Fibroblast of upper back skin (primary cell): ENCODE results near the gene JCAD.
"Not testable (repeated sequence)": the region's sequence is repeated elsewhere in the genome, so short reads cannot be mapped to it uniquely, and the experiment has no call there.

Experiments
- DNase-seq: peaks from one replicate; pipeline ENCODE4 v3.0.0-alpha.2; 2013

JCAD gene

GRCh38 chr10:30059209-30060107 lies at the start of gene JCAD:
Gene JCAD (minus strand): TSS chr10:30059586. CDS start chr10:30047812, 11,774 bp downstream.
- DNase-seq, result peak; percentile 39

- no peak for DNase-seq
Observed at GRCh38 chr10:30106987-30107386, 47.6 kb upstream of the JCAD start.

GRCh38 chr10:30103595-30104320 lies 44.4 kb upstream of the JCAD start:
- no peak for DNase-seq

GRCh38 chr10:30099706-30100105 lies 40.3 kb upstream of the JCAD start:
- not testable (repeated sequence) for DNase-seq

- DNase-seq, result no peak
Observed at GRCh38 chr10:30099101-30099500, 39.7 kb upstream of the JCAD start.

- peak; percentile 97 for DNase-seq
Observed at GRCh38 chr10:30098629-30099028, 39.2 kb upstream of the JCAD start.

- no peak for DNase-seq
Observed at GRCh38 chr10:30096564-30096963, 37.2 kb upstream of the JCAD start.

GRCh38 chr10:30095631-30096422 lies 36.4 kb upstream of the JCAD start:
- DNase-seq, result no peak

GRCh38 chr10:30094601-30095000 lies 35.2 kb upstream of the JCAD start:
- no peak for DNase-seq

- no peak for DNase-seq
Observed at GRCh38 chr10:30093303-30093950, 34.0 kb upstream of the JCAD start.

- peak; percentile 67 for DNase-seq
Observed at GRCh38 chr10:30092151-30092790, 32.9 kb upstream of the JCAD start.

- DNase-seq, result no peak
Observed at GRCh38 chr10:30091136-30091535, 31.8 kb upstream of the JCAD start.

- no peak for DNase-seq
Observed at GRCh38 chr10:30088178-30088577, 28.8 kb upstream of the JCAD start.

- no peak for DNase-seq
Observed at GRCh38 chr10:30083934-30084333, 24.5 kb upstream of the JCAD start.

GRCh38 chr10:30081182-30081581 lies 21.8 kb upstream of the JCAD start:
- DNase-seq, result no peak

GRCh38 chr10:30080161-30080560 lies 20.8 kb upstream of the JCAD start:
- peak; percentile 45 for DNase-seq

GRCh38 chr10:30079408-30079807 lies 20.0 kb upstream of the JCAD start:
- no peak for DNase-seq

- DNase-seq, result no peak
Observed at GRCh38 chr10:30075481-30075880, 16.1 kb upstream of the JCAD start.

GRCh38 chr10:30074933-30075332 lies 15.5 kb upstream of the JCAD start:
- DNase-seq, result no peak

GRCh38 chr10:30074090-30074489 lies 14.7 kb upstream of the JCAD start:
- DNase-seq, result no peak

GRCh38 chr10:30073767-30074060 lies 14.3 kb upstream of the JCAD start:
- no peak for DNase-seq

- DNase-seq, result no peak
Observed at GRCh38 chr10:30073045-30073766, 13.8 kb upstream of the JCAD start.
